ENCODE results near the gene AMOTL1. TPM values are rescaled to one million over a fixed set of nuclear protein-coding genes. Genes with fewer than 3 reads are reported as not detected.

The AMOTL1 gene
- total RNA-seq, 1 donor from 2014 or later: 64.8 TPM

GRCh38 chr11:94862926-94863880, 95.0 kb downstream of the AMOTL1 start:
- TF ChIP-seq, protein P1, sequence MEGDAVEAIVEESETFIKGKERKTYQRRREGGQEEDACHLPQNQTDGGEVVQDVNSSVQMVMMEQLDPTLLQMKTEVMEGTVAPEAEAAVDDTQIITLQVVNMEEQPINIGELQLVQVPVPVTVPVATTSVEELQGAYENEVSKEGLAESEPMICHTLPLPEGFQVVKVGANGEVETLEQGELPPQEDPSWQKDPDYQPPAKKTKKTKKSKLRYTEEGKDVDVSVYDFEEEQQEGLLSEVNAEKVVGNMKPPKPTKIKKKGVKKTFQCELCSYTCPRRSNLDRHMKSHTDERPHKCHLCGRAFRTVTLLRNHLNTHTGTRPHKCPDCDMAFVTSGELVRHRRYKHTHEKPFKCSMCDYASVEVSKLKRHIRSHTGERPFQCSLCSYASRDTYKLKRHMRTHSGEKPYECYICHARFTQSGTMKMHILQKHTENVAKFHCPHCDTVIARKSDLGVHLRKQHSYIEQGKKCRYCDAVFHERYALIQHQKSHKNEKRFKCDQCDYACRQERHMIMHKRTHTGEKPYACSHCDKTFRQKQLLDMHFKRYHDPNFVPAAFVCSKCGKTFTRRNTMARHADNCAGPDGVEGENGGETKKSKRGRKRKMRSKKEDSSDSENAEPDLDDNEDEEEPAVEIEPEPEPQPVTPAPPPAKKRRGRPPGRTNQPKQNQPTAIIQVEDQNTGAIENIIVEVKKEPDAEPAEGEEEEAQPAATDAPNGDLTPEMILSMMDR (conservative IDR thresholded peaks at IDR 0.05): no peak
- Mint-ChIP-seq H3K4me1 (ENCODE audit: unreplicated experiment) (peaks cover 11% of the 10 kb centered on the region), H3K4me3 (no peak overlapping the region), H3K27ac (no peak overlapping the region), H3K27me3 (no peaks in the 10 kb centered on the region), H3K9me3 (no peaks in the 10 kb centered on the region), H3K36me3 (peaks cover 50% of the 10 kb centered on the region)
- no peak for DNase-seq (ENCODE audit: extremely low spot score, unreplicated experiment)

GRCh38 chr11:94864506-94865045, 96.4 kb downstream of the AMOTL1 start:
- H3K27ac Mint-ChIP-seq: no peak overlapping the region
- DNase-seq (ENCODE audit: extremely low spot score, unreplicated experiment): no peak
- H3K9me3 Mint-ChIP-seq: no peaks in the 10 kb centered on the region
- no peaks in the 10 kb centered on the region for H3K27me3 Mint-ChIP-seq
- H3K4me3 Mint-ChIP-seq: no peak overlapping the region
- peaks cover 11% of the 10 kb centered on the region for H3K4me1 Mint-ChIP-seq (ENCODE audit: unreplicated experiment)
- TF ChIP-seq, protein P1 (conservative IDR thresholded peaks at IDR 0.05): no peak
- H3K36me3 Mint-ChIP-seq: peaks cover 44% of the 10 kb centered on the region

- TF ChIP-seq, protein P1 (conservative IDR thresholded peaks at IDR 0.05): no peak
- Mint-ChIP-seq H3K27me3 (no peaks in the 10 kb centered on the region), H3K36me3 (peaks cover 36% of the 10 kb centered on the region), H3K4me3 (no peak overlapping the region), H3K27ac (no peak overlapping the region), H3K4me1 (ENCODE audit: unreplicated experiment) (peaks cover 11% of the 10 kb centered on the region), H3K9me3 (no peaks in the 10 kb centered on the region)
- DNase-seq (ENCODE audit: extremely low spot score, unreplicated experiment): no peak
These were observed 98.2 kb downstream of the AMOTL1 start for GRCh38 chr11:94866231-94866822.

GRCh38 chr11:94866936-94867795, 99.0 kb downstream of the AMOTL1 start:
- H3K27ac Mint-ChIP-seq: no peak overlapping the region
- no peak for DNase-seq (ENCODE audit: extremely low spot score, unreplicated experiment)
- H3K36me3 Mint-ChIP-seq: peaks cover 44% of the 10 kb centered on the region
- TF ChIP-seq, protein P1 (conservative IDR thresholded peaks at IDR 0.05): no peak
- H3K4me1 Mint-ChIP-seq (ENCODE audit: unreplicated experiment): peaks cover 11% of the 10 kb centered on the region
- H3K27me3 Mint-ChIP-seq: no peaks in the 10 kb centered on the region
- H3K9me3 Mint-ChIP-seq: no peaks in the 10 kb centered on the region
- H3K4me3 Mint-ChIP-seq: no peak overlapping the region

DNA sequence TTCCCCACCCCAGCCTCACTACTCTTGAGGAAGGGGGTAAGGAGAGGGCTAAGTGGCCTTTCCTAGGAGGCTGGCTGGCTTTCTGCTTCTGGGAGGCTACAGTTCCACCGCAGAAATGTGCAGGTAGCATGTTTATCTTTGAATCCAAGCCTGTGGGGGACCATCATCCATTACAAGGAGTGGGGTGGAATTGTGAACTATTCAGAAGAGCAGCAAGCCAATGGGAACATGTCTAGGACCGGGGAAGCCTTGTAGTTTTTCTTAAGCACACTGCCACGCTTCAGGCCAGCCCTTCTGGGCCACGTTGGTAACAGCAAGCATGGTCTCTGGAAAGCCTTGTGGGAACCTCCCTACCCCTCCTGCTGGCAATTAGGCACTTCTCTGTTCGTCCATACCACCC, 100.3 kb downstream of the AMOTL1 start:
- H3K9me3 Mint-ChIP-seq: no peaks in the 10 kb centered on the region
- H3K36me3 Mint-ChIP-seq: peaks cover 41% of the 10 kb centered on the region
- H3K4me3 Mint-ChIP-seq: no peak overlapping the region
- no peak for DNase-seq (ENCODE audit: extremely low spot score, unreplicated experiment)
- H3K27me3 Mint-ChIP-seq: no peaks in the 10 kb centered on the region
- H3K27ac Mint-ChIP-seq: no peak overlapping the region
- TF ChIP-seq, protein P1 (conservative IDR thresholded peaks at IDR 0.05): no peak
- H3K4me1 Mint-ChIP-seq (ENCODE audit: unreplicated experiment): peaks cover 11% of the 10 kb centered on the region

Measured in type B pancreatic cell (in vitro differentiated cells).